ENCODE measurements around the gene PSME1. TPM values are rescaled to one million over a fixed set of nuclear protein-coding genes. Genes with fewer than 3 reads are reported as not detected.
A peak's percentile ranks its signal among the peaks of the same experiment; 100 is the strongest.

PSME1 gene
- total and polyA plus RNA-seq, 2 of the 13 experiments (the other 11 are each of a cell fraction or from before 2014, with no cell fraction given) = 159 to 608 TPM

DNA sequence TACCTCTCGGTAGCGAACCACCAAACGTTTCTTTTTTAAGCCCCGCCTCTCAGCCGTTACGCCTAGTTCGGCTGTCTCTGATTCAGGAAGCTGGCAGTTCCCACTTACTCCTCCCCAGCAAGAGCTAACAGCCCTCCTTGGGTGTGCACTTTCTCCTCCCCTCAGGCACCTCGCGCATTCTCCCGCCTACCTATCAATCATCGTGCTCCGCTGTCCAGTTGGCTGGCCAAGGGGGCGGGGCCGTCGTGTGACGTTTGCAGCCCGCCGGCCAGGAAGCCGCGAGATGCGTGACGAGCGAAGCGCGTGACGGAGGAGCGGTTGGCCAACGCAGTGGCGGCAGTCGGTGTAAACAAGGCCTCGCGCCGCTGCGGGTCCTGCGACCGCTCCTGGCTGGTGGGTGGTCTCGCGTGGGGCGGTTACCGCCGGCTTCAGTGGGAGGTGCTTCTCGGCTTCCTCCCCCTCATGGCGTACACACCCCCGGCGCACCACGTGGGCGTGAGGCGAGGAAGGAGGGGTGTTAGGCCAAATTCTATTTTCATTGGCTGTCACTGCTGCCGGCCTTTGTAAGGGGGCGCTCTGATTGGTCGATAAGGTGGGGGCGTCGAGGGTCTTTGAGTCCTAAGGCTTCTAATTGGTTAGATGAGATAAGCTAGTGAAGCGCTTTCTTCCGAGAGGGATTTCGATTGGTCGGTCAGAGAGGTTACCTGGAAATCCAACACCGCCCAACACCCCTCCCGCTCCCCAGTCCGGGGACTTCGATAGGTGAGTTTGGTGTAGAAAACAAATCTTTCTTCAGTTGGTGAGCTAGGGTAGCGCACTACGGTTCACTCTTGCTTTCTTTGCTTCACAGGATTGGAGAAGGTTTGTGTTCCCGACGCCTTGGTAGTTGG lies 21.2 kb upstream of the PSME1 start, which contains the start of the genes DCAF11 and NRL (continued):
- TF ChIP-seq FOXP4 (CRISPR knock-in tag; IDR thresholded peaks at IDR 0.05) (peak; percentile 90), HDAC6 (IDR thresholded peaks at IDR 0.05; ENCODE audit: low read depth, low read length) (no peak), ZNF746 (CRISPR knock-in tag; IDR thresholded peaks at IDR 0.05) (no peak), ZNF383 (CRISPR knock-in tag; IDR thresholded peaks at IDR 0.05; ENCODE audit: borderline replicate concordance) (no peak), ETV5 (CRISPR knock-in tag; IDR thresholded peaks at IDR 0.05; ENCODE audit: borderline replicate concordance) (peak; percentile 88), ZNF230 (CRISPR knock-in tag; IDR thresholded peaks at IDR 0.05) (peak; percentile 30; the same call in 1 of the 2 replicates), ZFX (CRISPR knock-in tag; IDR thresholded peaks at IDR 0.05; ENCODE audit: low read depth) (peak; percentile 90), ZSCAN22 (CRISPR knock-in tag; IDR thresholded peaks at IDR 0.05) (peak; percentile 42), BCL6 (CRISPR knock-in tag; IDR thresholded peaks at IDR 0.05) (peak; percentile 77), USF2 (IDR thresholded peaks at IDR 0.05; ENCODE audit: low read depth, low read length) (peak; percentile 94), USF2 (CRISPR knock-in tag; IDR thresholded peaks at IDR 0.05; ENCODE audit: borderline replicate concordance) (peak; percentile 98), ATM (IDR thresholded peaks at IDR 0.05; ENCODE audit: borderline replicate concordance) (no peak), KDM4B (CRISPR knock-in tag; IDR thresholded peaks at IDR 0.05) (peak; percentile 99), MLLT10 (CRISPR knock-in tag; IDR thresholded peaks at IDR 0.05) (no peak), MIER2 (CRISPR knock-in tag; IDR thresholded peaks at IDR 0.05) (peak; percentile 81; the same call in 1 of the 2 replicates), MATR3 (CRISPR knock-in tag; IDR thresholded peaks at IDR 0.05) (no peak; the same call in 1 of the 2 replicates), ZBTB42 (CRISPR knock-in tag; IDR thresholded peaks at IDR 0.05) (no peak), ZNF546 (CRISPR knock-in tag; conservative IDR thresholded peaks at IDR 0.05) (peak; percentile 94), ZNF776 (CRISPR knock-in tag; IDR thresholded peaks at IDR 0.05) (peak; percentile 98)
- TF ChIP-seq, protein P1, sequence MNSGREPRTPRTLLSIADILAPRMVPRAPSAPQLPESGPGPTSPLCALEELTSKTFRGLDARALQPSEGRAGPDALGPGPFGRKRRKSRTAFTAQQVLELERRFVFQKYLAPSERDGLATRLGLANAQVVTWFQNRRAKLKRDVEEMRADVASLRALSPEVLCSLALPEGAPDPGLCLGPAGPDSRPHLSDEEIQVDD (CRISPR knock-in tag; IDR thresholded peaks at IDR 0.05; ENCODE audit: borderline replicate concordance) = peak; percentile 98; the same call in 1 of the 2 replicates
- TF ChIP-seq, protein P2, sequence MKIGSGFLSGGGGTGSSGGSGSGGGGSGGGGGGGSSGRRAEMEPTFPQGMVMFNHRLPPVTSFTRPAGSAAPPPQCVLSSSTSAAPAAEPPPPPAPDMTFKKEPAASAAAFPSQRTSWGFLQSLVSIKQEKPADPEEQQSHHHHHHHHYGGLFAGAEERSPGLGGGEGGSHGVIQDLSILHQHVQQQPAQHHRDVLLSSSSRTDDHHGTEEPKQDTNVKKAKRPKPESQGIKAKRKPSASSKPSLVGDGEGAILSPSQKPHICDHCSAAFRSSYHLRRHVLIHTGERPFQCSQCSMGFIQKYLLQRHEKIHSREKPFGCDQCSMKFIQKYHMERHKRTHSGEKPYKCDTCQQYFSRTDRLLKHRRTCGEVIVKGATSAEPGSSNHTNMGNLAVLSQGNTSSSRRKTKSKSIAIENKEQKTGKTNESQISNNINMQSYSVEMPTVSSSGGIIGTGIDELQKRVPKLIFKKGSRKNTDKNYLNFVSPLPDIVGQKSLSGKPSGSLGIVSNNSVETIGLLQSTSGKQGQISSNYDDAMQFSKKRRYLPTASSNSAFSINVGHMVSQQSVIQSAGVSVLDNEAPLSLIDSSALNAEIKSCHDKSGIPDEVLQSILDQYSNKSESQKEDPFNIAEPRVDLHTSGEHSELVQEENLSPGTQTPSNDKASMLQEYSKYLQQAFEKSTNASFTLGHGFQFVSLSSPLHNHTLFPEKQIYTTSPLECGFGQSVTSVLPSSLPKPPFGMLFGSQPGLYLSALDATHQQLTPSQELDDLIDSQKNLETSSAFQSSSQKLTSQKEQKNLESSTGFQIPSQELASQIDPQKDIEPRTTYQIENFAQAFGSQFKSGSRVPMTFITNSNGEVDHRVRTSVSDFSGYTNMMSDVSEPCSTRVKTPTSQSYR (CRISPR knock-in tag; IDR thresholded peaks at IDR 0.05; ENCODE audit: borderline replicate concordance) = peak; percentile 82
- TF ChIP-seq, protein P3, sequence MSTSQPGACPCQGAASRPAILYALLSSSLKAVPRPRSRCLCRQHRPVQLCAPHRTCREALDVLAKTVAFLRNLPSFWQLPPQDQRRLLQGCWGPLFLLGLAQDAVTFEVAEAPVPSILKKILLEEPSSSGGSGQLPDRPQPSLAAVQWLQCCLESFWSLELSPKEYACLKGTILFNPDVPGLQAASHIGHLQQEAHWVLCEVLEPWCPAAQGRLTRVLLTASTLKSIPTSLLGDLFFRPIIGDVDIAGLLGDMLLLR (CRISPR knock-in tag; IDR thresholded peaks at IDR 0.05) = peak; percentile 99

Measured in HepG2 (cell line).